Endometrial microvascular endothelial cells (primary cell): ENCODE results near the gene TBC1D16. TPM values are rescaled to one million over a fixed set of nuclear protein-coding genes. Genes with fewer than 3 reads are reported as not detected.

Experiments
- in situ Hi-C: cut with HindIII; loops from 2 replicates; pipeline ENCODE4 v1.10.0; 2017; ENCODE audit warnings: low sequenced_read_pairs, low pct_unique_long_range_greater_than_20kb; ENCODE audit errors: inconsistent ontology term
- total RNA-seq: library from RNA; depleted of rRNA; stranded (reverse); fragments of >200 nt; gene quantifications from one replicate; pipeline ENCODE4 v1.2.3, GENCODE V29; 2015; ENCODE audit errors: inconsistent ontology term

Gene TBC1D16
- total RNA-seq, 1 donor from 2014 or later, result 22.8 TPM

DNA sequence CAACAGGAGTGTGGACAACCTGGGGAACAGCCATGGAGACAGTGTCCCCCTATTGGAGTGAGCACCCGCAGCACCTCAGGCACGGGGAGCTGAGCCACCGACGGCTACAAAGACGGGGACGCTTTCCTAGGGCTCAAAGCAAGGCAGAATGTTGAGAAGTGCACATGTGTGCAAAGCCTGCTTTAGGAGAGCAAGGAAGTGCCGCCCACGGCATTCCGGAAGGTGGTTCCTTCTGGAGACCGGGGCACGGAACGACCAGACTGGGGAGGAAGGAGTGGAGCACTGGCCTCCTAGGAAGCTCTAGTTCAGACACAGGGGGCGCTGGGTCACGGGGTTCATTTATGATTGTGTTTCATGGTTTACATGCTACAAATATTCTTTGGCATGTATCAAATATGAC, 52.2 kb downstream of the TBC1D16 start:
- in situ Hi-C loops, result loop anchor here (25.0 kb wide), 1 partner anchor 196 kb away; the partner anchor contains the start of genes CBX2 and CBX8

DNA sequence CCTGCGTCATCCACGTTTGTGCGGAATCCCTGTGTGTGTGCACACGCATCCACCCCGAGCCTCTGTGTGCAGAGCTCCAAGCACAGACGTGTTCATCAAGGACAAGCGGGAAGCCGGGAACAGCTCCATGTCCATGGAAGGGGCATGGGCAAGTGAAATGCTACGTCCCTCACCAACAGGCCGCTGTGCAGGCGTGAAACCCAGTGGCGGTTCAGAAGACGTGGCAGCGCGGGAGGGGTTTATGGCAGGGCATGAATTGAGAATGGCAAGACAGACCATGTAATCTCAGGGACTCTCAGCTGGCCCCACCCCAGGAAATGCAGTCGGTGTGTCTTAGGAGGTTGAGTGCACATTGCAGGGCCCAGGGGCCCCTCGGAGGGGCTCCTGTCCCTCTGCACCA, 52.7 kb downstream of the TBC1D16 start:
- in situ Hi-C loops, result loop anchor here (25.0 kb wide), 1 partner anchor 196 kb away; the partner anchor contains the start of genes CBX2 and CBX8

DNA sequence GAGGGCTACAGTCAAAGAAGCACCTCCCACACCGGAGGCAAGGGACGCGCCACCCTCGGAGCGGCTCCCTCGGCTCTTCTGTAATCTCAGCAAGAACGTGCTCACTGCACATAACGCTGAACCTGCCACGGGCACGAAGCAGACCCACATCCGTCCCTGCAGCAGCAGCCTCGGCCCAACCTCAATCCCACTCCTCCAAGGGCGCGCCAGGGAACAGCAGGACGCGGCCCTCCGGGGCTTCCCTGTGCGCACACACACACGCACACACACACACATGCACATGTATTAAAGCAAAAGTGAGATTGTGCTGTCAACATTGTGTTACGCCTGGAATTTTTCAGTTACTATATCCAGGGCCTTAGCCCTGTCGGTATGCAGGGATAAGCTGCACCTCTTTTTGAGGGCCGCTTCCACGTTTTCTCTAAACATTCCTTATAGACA, 54.0 kb downstream of the TBC1D16 start:
- in situ Hi-C loops, result loop anchor here (25.0 kb wide), 1 partner anchor 194 kb away; the partner anchor contains the start of genes CBX2 and CBX8

DNA sequence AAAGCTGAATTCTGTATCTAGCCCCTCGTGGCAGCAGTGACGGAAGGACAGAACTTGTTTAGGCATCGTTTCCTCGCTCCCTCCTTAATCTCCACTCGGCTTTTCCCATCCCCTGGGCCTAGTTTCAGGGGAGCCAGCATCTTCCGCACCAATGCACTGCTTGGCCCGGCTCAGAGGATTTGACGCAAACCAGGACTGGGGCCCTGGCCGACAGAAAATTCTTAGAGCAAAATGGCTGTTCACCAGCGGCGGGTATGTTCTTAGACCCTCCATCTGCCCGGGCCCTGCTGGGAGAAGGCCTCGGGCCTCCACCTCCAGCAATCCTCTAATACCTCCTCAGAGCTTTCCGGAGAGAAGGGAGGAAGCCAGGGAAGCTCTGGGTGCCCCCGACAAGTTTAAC, 54.6 kb downstream of the TBC1D16 start:
- in situ Hi-C loops, result loop anchor here (25.0 kb wide), 1 partner anchor 194 kb away; the partner anchor contains the start of genes CBX2 and CBX8

DNA sequence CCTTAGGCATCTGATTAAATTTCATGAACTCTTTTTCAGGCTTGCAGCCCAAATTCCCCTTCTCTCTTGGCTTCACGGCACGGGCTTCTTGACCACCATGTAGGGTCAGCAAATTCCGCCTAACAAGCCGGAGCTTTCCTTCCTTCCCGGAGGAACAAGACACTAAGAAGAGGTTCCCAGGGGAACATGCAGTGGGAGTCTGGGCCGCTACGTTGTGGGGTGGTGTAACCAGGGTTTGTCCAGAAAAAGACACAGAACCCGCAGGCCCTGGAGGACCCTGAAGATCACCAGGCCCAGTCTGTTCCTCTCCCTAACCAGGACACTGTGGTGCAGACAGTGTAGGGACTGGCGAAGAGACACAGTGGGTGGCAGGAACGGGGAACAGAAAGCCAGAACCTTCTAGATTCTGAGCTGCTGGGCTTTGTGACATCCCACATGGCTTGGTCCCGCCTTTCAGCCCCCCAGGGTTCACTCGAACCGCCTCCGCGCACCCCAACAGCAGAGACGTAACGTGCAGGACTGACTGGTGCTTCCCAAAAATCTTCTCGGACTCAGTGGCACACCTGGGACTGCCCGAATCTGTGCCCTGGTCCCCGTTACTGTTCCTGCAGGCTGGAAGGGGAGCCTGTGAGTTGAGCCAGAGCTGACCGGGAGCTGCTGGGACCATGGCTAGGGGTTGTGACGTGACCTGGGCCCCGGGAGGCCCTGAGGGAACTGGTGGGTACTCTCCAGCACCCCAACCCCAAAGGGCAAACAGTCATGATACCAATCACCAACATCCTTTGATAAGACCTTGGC, 55.2 kb downstream of the TBC1D16 start:
- in situ Hi-C loops, result loop anchor here (25.0 kb wide), 1 partner anchor 193 kb away; the partner anchor contains the start of genes CBX2 and CBX8

DNA sequence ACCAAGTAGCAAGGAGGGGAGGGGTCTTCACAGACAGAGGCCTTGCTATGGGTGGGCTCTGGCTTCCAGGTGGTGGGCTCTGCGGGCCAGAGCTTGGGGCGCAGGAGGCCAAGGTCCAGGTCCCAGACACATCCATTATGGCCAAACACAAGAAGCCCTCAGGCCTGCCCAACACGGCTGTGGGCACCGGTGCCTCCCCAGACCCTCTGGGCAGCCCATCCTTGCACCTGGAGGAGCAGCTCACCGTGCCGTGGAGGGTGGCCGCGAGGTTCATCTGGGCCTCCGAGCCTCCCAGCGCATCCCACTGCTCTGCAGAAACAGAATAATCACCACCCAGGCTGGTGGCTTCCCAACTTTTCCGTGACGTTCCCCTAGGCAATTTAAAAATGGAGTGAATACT, 55.9 kb downstream of the TBC1D16 start:
- in situ Hi-C loops, result loop anchor here (25.0 kb wide), 1 partner anchor 193 kb away; the partner anchor contains the start of genes CBX2 and CBX8

DNA sequence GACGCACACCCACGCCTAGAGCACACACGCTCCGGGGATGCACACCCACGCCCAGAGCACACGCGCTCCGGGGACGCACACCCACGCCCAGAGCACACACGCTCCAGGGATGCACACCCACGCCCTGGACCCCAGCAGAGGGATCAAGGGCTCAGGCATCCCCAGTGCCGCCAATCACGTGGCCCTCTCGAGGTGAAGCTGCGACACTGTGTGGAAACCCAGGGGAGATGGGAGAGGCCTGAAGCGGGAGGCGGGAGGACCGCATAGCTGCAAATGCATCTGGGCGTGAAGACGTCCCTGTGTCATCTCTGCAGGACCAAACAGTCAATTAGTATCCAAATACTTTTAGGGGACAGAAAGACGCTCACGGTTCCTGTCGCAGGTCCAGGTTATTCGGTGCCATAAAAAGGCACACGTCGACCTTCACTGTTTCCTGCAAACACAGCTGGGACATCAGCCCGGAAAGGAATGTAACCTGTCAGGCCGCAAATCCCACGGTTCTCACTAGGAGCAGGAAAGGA, 56.4 kb downstream of the TBC1D16 start:
- in situ Hi-C loops, result loop anchor here (25.0 kb wide), 1 partner anchor 192 kb away; the partner anchor contains the start of genes CBX2 and CBX8

DNA sequence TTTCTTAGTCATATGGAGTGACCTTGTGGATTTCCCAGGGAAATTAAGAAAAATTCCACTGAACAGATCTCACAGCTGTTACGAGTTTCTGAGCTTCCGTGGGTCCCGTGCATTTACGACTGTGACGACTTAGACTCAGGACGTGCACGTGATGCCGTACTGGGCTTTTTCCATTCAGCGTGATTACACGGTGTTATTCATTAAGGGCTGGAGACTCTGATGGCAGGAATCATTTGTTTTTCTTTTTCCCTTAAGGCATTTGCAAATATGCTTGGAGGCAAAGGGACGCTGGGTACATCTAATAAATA, 57.2 kb downstream of the TBC1D16 start:
- in situ Hi-C loops, result loop anchor here (25.0 kb wide), 1 partner anchor 191 kb away; the partner anchor contains the start of genes CBX2 and CBX8

DNA sequence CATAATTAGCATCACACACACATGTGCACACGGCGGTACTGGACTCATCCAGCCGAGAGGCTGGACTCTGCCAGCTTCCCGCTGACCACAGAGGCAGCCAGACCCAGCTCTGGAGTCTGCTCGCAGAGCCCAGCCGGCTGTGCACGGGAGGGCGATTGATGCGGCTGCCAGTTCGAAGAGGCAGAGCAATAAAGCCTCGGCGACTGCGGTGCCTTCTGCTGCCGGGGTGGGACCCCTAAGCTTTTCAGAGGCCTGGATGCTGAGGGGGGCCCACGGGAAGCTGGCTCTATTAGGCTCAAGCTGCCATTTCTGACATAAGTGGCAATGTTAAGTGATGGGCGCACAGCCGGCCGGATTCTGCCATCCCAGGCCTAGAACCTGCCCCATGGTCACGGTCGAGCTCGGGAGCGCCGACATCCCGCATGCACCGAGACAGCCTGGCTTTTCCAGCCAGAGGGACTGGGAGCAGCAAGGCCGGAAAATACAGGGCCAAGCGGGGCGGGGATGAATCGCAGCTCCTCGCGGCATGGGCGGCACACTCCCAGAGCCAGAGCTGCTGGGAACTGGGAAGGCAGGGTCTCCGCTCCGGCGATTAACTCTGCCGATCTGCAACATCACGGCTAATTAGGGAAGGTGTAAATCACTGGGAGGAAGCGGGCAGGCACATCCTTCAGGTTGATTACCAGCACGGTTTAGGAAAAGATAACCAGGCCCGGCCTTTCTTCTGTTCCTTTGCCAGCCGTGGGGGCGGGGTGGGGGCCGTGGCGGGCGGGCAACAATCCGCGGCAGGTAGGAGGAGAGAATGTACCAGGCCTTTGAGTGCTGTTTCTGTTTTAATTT, 57.7 kb downstream of the TBC1D16 start:
- in situ Hi-C loops, result loop anchor here (25.0 kb wide), 1 partner anchor 191 kb away; the partner anchor contains the start of genes CBX2 and CBX8

DNA sequence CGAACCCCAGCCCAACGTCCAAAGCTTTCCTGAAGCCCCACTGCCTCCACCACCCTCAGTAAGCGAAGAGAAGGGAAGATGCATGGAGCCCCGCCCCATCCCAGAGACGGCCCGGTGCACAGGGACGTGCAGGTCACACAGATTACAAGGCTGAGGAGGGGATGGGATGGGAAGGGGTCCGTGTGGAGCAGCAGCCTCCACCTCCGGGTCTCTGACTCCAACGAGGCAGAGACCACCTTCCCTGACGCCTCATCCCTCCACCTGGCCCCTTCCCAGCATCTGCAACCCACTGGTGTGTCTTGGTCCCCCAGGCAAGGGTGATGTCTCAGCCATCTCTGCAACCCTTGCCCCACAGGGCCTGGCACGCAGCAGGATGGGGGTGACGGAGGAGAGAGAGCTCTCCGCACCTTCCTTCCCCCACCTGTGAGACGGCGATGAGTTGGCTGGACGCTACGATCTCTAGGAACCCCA, 58.5 kb downstream of the TBC1D16 start:
- in situ Hi-C loops, result loop anchor here (25.0 kb wide), 1 partner anchor 190 kb away; the partner anchor contains the start of genes CBX2 and CBX8

DNA sequence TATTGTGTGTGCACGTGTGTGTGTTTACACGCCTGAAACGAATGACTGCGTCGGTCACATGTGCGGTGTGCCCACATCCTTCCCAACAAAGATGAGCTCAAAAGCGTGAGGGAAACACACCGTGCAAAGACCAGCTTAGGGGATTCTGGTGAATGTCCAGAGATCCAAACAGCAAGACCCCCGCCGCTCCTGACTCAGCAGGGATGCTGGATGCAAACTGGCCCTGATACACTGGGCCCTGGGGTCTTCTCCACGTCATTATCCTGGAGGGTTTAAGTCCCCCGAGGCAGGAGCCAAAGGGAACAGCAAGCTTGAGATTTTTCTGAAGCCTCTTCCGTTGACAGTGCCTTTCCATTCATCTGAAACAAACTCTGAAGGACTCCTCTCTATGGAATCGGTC, 59.2 kb downstream of the TBC1D16 start:
- in situ Hi-C loops, result loop anchor here (25.0 kb wide), 1 partner anchor 189 kb away; the partner anchor contains the start of genes CBX2 and CBX8

DNA sequence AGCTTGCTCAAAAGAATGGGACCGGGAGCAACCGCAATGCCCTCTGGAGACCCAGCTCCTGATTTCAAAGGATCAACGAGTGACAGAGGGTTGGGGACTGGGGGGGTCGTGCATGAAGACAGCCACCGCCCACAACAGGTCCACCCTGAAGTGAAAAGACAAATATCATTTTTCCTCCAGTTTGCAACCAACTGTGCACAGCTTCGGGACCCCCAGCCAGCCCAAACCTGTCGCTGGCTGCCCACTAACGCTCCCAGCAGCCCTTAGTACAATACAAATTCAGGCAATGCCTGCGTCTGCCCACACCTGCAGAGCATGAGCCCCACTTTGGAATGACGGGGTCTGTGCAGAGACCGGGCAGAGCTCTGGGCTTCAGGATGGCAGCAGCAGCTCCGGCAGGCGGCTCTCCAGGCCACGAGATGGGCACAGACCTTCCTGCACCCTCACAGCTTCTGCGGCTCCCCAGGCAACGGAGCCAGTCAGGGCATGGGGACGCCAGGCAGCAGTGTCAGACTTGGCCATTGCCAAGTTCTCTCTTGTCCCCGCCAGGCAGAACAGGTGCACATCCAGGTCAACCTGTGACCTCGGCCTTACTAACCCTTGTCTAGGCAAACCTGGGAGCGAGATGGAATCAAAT, 60.1 kb downstream of the TBC1D16 start:
- in situ Hi-C loops, result loop anchor here (25.0 kb wide), 1 partner anchor 188 kb away; the partner anchor contains the start of genes CBX2 and CBX8

DNA sequence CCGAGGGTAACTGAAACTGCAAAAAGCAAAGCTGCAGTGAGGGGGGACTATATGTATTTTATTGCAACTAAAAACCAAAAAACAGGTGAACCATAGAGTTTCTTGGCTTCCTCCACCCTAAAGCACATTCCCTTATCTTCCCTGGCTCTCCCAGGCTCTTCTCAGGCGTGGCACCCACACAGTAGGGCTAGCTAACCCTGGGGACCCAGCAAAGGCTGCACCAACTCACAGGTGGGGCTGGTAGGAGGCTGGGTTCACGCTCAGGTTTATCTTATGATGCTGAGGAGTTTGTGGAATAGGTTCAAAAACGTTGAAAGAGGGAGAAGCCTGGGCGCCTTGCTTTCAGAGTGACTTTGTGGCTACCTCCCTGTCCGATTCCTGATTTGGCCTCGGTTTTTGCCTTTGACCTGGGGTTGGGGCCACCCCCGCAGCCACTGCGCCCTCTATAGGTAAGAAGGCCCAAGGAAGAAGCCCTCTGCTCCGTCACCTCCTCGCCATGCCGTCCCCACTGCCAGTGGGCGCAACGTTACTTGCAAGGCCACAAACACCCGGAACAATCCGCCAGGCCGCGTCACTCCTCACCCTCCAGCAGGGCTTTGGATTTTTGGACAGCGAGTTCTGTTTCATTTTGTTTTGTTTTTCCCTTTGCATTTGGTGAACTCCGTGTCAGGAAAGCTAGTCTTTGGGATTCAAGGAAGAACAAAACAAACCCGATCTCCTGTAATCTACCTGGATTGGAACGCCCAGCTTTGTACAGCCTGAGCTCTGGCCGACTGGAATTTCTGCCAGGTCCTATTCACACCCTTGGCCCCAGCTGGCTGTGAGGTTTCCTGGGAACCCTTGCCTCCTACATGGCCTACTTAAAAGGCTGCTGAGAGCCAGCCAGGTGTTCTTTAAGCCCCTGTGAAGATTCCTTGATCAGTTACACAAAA, 60.8 kb downstream of the TBC1D16 start:
- in situ Hi-C loops, result loop anchor here (25.0 kb wide), 1 partner anchor 188 kb away; the partner anchor contains the start of genes CBX2 and CBX8

DNA sequence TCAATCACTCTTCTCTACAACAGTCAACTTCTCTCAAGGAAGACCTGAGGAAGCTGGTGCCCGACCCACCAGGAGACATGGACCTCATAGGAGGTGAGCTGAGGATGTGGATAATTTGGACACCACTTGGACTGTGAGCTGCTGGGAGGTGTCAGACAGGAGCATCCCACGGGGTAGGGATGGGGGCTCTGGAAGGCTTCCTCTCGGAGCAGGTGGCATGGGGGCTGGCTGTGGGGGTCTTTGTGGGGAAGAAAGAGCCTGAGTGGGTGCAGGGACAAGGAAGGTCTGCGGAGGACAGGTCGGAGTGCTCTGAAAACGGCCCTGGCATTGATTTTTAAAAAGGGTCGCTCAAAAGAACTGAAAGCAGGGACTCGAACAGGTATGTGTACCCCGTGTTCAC, 64.0 kb downstream of the TBC1D16 start:
- in situ Hi-C loops, result no loop called here

DNA sequence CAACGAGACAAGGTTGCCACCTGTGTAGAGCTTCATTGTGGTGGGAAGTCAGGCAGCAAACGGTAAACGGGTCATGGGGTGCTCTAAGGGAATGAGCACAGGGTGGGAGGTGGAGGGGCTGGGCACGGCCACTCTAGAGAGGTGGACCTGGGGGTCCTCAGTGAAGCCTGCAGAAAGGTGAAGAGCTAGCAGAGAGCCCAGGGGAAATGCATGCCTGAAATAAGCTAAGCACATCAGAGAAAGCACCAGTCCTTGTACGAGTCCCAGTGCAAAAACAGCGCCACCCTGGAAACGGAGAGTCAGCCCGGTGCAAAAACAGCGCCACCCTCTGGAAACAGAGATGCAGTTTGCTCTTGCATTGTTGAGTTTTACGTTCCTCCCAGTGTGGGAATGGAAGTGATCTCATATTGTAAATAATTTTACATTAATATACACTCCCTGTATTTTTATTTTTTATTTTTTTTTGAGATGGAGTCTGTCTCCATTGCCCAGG, 65.0 kb downstream of the TBC1D16 start:
- in situ Hi-C loops, result no loop called here

DNA sequence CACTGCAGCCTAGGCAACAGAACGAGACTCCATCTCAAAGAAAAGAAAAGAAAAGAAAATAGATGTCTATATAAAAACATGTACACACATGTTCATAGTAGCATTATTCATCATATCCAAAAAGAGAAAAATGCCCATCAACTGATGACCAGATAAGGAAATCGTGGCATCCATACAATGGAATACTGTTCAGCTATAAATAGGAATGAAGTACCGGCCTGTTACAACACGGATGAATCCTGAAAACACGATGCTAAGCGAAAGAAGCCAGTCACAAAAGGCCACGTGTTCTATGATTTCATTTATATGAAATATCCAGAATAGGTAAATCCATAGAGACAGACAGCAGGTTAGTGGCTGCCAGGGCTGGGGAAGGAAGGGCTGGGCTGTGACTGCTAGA, 65.8 kb downstream of the TBC1D16 start:
- in situ Hi-C loops, result no loop called here

DNA sequence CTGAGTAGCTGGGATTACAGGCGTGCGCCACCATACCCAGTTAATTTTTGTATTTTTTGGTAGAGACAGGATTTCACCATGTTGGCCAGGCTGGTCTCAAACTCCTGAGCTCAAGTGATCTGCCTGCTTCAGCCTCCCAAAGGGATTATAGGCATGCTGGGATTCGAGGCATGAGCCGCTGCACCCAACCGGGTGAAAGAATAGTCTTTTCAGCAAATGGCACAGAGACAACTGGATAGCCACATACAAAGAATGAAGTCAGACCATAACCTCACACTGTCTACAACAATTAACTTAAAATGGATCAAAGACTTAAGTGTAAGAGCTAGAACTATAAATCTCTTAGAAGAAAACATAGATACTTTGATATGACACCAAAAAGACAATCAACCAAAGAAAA, 67.6 kb downstream of the TBC1D16 start:
- in situ Hi-C loops, result no loop called here
